Uterus (tissue), 4 donors: ENCODE data around the gene IFIT2. TPM values are rescaled to one million over a fixed set of nuclear protein-coding genes. Genes with fewer than 3 reads are reported as not detected.

Experiments
- DNase-seq, 2 donors: peaks; one replicate each; pipeline ENCODE4 v3.0.0-alpha.2; 2019 to 2020
- H3K27ac ChIP-seq, 2 donors: fragments of 200-600 bp; sonication (generic); 1 replicate in 1 of 2; 2 replicates in 1 of 2; pipeline ENCODE4 v1.5.1; 2016 to 2018
- H3K27me3 ChIP-seq, 2 donors: fragments of 200-600 bp; sonication (generic); one replicate each; pipeline ENCODE4 v1.5.1; 2018 to 2019; ENCODE audit warnings: control low read depth in 1 of 2
- H3K36me3 ChIP-seq, 2 donors: fragments of 200-600 bp; sonication (generic); one replicate each; pipeline ENCODE4 v1.5.1; 2019; ENCODE audit warnings: control low read depth in 1 of 2
- H3K4me1 ChIP-seq, 2 donors: fragments of 200-600 bp; sonication (generic); one replicate each; pipeline ENCODE4 v1.5.1; 2018 to 2019; ENCODE audit warnings: control low read depth in 1 of 2
- H3K4me3 ChIP-seq, 2 donors: fragments of 200-600 bp; sonication (generic); 1 replicate in 1 of 2; 2 replicates in 1 of 2; pipeline ENCODE4 v1.5.1; 2018 to 2019; ENCODE audit warnings: mild to moderate bottlenecking in 1 of 2
- H3K9me3 ChIP-seq, 2 donors: fragments of 200-600 bp; sonication (generic); one replicate each; pipeline ENCODE4 v1.5.1; 2019; ENCODE audit warnings: control low read depth in 1 of 2
- CTCF ChIP-seq, 4 experiments: fragments of 200-600 bp in 2 of 4; fragments of 450-650 bp in 2 of 4; sonication (generic) in 2 of 4; IDR thresholded peaks; one replicate each; pipeline ENCODE4 v1.5.1; 2016 to 2019; ENCODE audit warnings: antibody characterized with exemption in 4 of 4, mild to moderate bottlenecking in 2 of 4, moderate library complexity in 1 of 4
- POLR2A ChIP-seq, 2 donors: fragments of 450-650 bp; IDR thresholded peaks; one replicate each; pipeline ENCODE4 v1.6.1; 2016; ENCODE audit warnings: antibody characterized with exemption in 2 of 2, mild to moderate bottlenecking in 1 of 2, moderate library complexity in 1 of 2
- intact Hi-C: fragments of 100-400 bp; cut with DNase I; formaldehyde crosslinking; loops from one replicate; pipeline ENCODE4 v1.15.1; 2023; ENCODE audit warnings: low total_unique reads
- total RNA-seq, 4 donors: library from RNA; depleted of rRNA in 3 of 4; stranded (reverse); fragments of >200 nt in 3 of 4; gene quantifications; one replicate each; pipeline versions ENCODE4 v1.1.0 to v1.2.4, GENCODE V29; 2014 to 2023
- donor health status: DM: yes; HTN: yes; CAD: no.

The IFIT2 gene
- total RNA-seq, 4 donors from 2014 or later: 1.5 to 17.7 (median 6.1) TPM

- Histone ChIP-seq H3K27me3 (no peaks in the 10 kb centered on the region), H3K27ac (peak overlapping the region in 1 of 2 donors; percentile 86), H3K4me3 (no peak overlapping the region), H3K4me1 (peaks cover 0 to 7% of the 10 kb centered on the region in 2 donors), H3K36me3 (no peaks in the 10 kb centered on the region), H3K9me3 (no peaks in the 10 kb centered on the region)
- TF ChIP-seq POLR2A (IDR thresholded peaks at IDR 0.05) (no peak), CTCF (IDR thresholded peaks at IDR 0.05) (no peak)
- intact Hi-C loops: no loop called here
- no peak for DNase-seq
These were observed 28.2 kb upstream of the IFIT2 start for GRCh38 chr10:89273680-89274079.

GRCh38 chr10:89274928-89275327, 26.9 kb upstream of the IFIT2 start:
- peak overlapping the region; percentile 48 to 86 for H3K27ac ChIP-seq
- H3K4me1 ChIP-seq: peaks cover 0 to 7% of the 10 kb centered on the region in 2 donors
- TF ChIP-seq POLR2A (IDR thresholded peaks at IDR 0.05) (no peak), CTCF (IDR thresholded peaks at IDR 0.05) (no peak)
- H3K9me3 ChIP-seq: no peaks in the 10 kb centered on the region
- intact Hi-C loops: no loop called here
- H3K27me3 ChIP-seq: peaks cover 0 to 4% of the 10 kb centered on the region in 2 donors
- no peak for DNase-seq
- no peak overlapping the region for H3K4me3 ChIP-seq
- H3K36me3 ChIP-seq: no peaks in the 10 kb centered on the region

GRCh38 chr10:89275383-89275782, 26.5 kb upstream of the IFIT2 start:
- TF ChIP-seq CTCF (IDR thresholded peaks at IDR 0.05) (no peak), POLR2A (IDR thresholded peaks at IDR 0.05) (no peak)
- Histone ChIP-seq H3K4me3 (no peak overlapping the region), H3K9me3 (no peaks in the 10 kb centered on the region), H3K27ac (peak overlapping the region; percentile 48 to 86), H3K27me3 (peaks cover 0 to 4% of the 10 kb centered on the region in 2 donors), H3K36me3 (no peaks in the 10 kb centered on the region), H3K4me1 (peaks cover 0 to 7% of the 10 kb centered on the region in 2 donors)
- no peak for DNase-seq
- intact Hi-C loops: no loop called here

GRCh38 chr10:89278034-89278535, 23.8 kb upstream of the IFIT2 start:
- peaks cover 5 to 7% of the 10 kb centered on the region in 2 donors for H3K4me1 ChIP-seq
- H3K27me3 ChIP-seq: peaks cover 0 to 4% of the 10 kb centered on the region in 2 donors
- peak; percentile 51 to 81 for DNase-seq
- no peaks in the 10 kb centered on the region for H3K36me3 ChIP-seq
- H3K9me3 ChIP-seq: no peaks in the 10 kb centered on the region
- TF ChIP-seq POLR2A (IDR thresholded peaks at IDR 0.05) (peak in 1 of 2 donors; percentile 11), CTCF (IDR thresholded peaks at IDR 0.05) (no peak)
- intact Hi-C loops: no loop called here
- no peak overlapping the region for H3K4me3 ChIP-seq
- peak overlapping the region; percentile 81 to 90 for H3K27ac ChIP-seq

- Histone ChIP-seq H3K4me1 (peaks cover 7 to 13% of the 10 kb centered on the region in 2 donors), H3K27ac (peak overlapping the region; percentile 62 to 90), H3K9me3 (no peaks in the 10 kb centered on the region), H3K4me3 (no peak overlapping the region), H3K27me3 (peaks cover 0 to 4% of the 10 kb centered on the region in 2 donors), H3K36me3 (no peaks in the 10 kb centered on the region)
- TF ChIP-seq CTCF (IDR thresholded peaks at IDR 0.05) (no peak), POLR2A (IDR thresholded peaks at IDR 0.05) (no peak)
- intact Hi-C loops: no loop called here
- DNase-seq: no peak
These were observed 22.9 kb upstream of the IFIT2 start for GRCh38 chr10:89278900-89279392.
